Aorta (tissue), 5 donors: Measurements from ENCODE around the gene SUPT5H. TPM values are rescaled to one million over a fixed set of nuclear protein-coding genes. Genes with fewer than 3 reads are reported as not detected.
A peak's percentile ranks its signal among the peaks of the same experiment; 100 is the strongest.

Experiments used
- ATAC-seq: fragments of 200-7000 bp; cut with Tn5 transposase; one replicate; pipeline ENCODE4 v1.9.1; 2022; ENCODE audit warnings: moderate library complexity; ENCODE audit not compliant: low FRiP score
- DNase-seq, 2 donors: peaks; one replicate each; pipeline ENCODE4 v3.0.0-alpha.2; 2020
- H3K27ac ChIP-seq, 2 donors: one replicate each; pipeline ENCODE4 v1.5.1; 2013; ENCODE audit warnings: low read length in 2 of 2, mild to moderate bottlenecking in 2 of 2, moderate library complexity in 2 of 2, control low read depth in 1 of 2, inconsistent platforms in 1 of 2, low read depth in 1 of 2
- H3K27me3 ChIP-seq, 2 donors: one replicate each; pipeline ENCODE4 v1.6.1; 2013; ENCODE audit warnings: control low read depth in 1 of 2, low read length in 1 of 2, mild to moderate bottlenecking in 1 of 2, moderate library complexity in 1 of 2; ENCODE audit not compliant: insufficient read depth in 2 of 2, control insufficient read depth in 1 of 2
- H3K36me3 ChIP-seq, 2 donors: one replicate each; pipeline ENCODE4 v1.6.1; 2013; ENCODE audit warnings: control low read depth in 1 of 2, low read length in 1 of 2, mild to moderate bottlenecking in 1 of 2; ENCODE audit not compliant: insufficient read depth in 2 of 2, control insufficient read depth in 1 of 2
- H3K4me1 ChIP-seq, 2 donors: one replicate each; pipeline ENCODE4 v1.6.1; 2013; ENCODE audit warnings: low read length in 2 of 2, control low read depth in 1 of 2, mild to moderate bottlenecking in 1 of 2, moderate library complexity in 1 of 2; ENCODE audit not compliant: insufficient read depth in 2 of 2, control insufficient read depth in 1 of 2
- H3K4me3 ChIP-seq, 2 donors: one replicate each; pipeline ENCODE4 v1.5.1; 2013; ENCODE audit warnings: low read length in 2 of 2, control low read depth in 1 of 2, mild to moderate bottlenecking in 1 of 2
- H3K9me3 ChIP-seq: one replicate; pipeline ENCODE4 v1.6.1; 2013; ENCODE audit warnings: mild to moderate bottlenecking, low read length; ENCODE audit not compliant: control insufficient read depth
- WGBS, 2 donors: extraction: QIAGEN DNeasy Blood & Tissue Kit; methylation state at CpG; one replicate each; pipeline ENCODE4 v1.1.7; 2013; 5-methylcytosine and 5-hydroxymethylcytosine counted together
- intact Hi-C, 2 donors: fragments of 100-400 bp; cut with DNase I; formaldehyde crosslinking; loops; one replicate each; pipeline versions ENCODE4 v1.14.2 to v1.15.0; 2022
- polyA plus RNA-seq, 2 donors: library from polyadenylated mRNA; stranded (reverse); fragments of 200-250 nt; gene quantifications; one replicate each; pipeline ENCODE4 v1.2.3, GENCODE V29; 2013
- total RNA-seq, 2 donors: library from RNA; stranded (reverse); fragmentation: NEBNext Ultra II Directional; extraction: Animal tissue kit (Norgen Biotek cat#: 25700); gene quantifications; one replicate each; pipeline ENCODE4 v1.2.1, GENCODE V29; 2021
- donor health status: healthy with polysubstance abuse.
- donor health status: Bipolar disorder and iron deficiency.
- donor health status: DM: no; HTN: no; CAD: no.
- donor health status: DM: no; HTN: no; CAD: no.
- donor health status: DM: yes; HTN: yes; CAD: no.

The SUPT5H gene
- total and polyA plus RNA-seq, 4 donors = 56.1 to 170 (median 96.5) TPM

- Histone ChIP-seq H3K9me3 (no peaks in the 10 kb centered on the region), H3K27ac (no peak overlapping the region), H3K36me3 (no peaks in the 10 kb centered on the region), H3K27me3 (no peaks in the 10 kb centered on the region), H3K4me3 (no peak overlapping the region), H3K4me1 (no peaks in the 10 kb centered on the region)
- intact Hi-C loops = no loop called here
- no peak for ATAC-seq
- 38 to 42% methylated on average over 2 of the region's 2 CpGs for WGBS, 2 donors
- peak in 1 of 2 donors; percentile 6 for DNase-seq
Measured at GRCh38 chr19:39512988-39513387, 67.6 kb downstream of the SUPT5H start.

GRCh38 chr19:39514840-39515550, 69.6 kb downstream of the SUPT5H start, which contains the start of gene SELENOV:
TSS of gene SELENOV (plus strand) at chr19:39515139. CDS start at chr19:39515213, 74 bp downstream.
- Histone ChIP-seq H3K27ac (no peak within 1 kb of the TSS), H3K27me3 (no peaks in the 10 kb centered on the region), H3K36me3 (no peaks in the 10 kb centered on the region), H3K9me3 (no peaks in the 10 kb centered on the region), H3K4me3 (no peak within 1 kb of the TSS), H3K4me1 (no peaks in the 10 kb centered on the region)
- WGBS, 2 donors = 1% methylated on average over 40 to 56 of the region's 56 CpGs
- ATAC-seq (peak; percentile 7), DNase-seq (peak in 1 of 2 donors; percentile 47)
- intact Hi-C loops = no loop called here

DNA sequence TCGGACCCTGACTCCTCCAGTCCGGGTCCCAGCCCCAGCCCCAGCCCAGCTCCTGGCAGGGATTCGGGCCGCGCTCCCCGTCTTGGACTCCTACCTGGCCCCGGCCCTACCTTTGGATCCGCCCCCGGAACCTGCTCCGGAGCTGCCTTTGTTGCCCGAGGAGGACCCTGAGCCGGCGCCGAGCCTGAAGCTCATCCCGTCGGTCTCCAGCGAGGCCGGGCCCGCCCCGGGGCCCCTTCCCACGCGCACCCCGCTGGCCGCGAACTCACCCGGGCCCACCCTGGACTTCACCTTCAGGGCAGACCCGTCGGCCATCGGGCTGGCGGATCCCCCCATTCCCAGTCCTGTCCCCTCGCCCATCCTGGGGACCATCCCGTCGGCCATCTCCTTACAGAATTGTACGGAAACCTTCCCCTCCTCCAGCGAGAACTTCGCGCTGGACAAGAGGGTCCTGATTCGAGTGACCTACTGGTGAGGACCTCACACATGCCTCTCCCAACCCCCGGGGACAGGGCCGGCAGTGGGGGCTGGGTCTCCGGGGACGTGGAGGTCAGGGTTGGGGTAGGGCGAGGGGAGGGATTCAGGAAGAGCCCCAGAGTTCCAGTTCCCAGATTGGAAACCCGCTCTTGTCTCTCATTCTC, 70.3 kb downstream of the SUPT5H start:
- H3K27me3 ChIP-seq = no peaks in the 10 kb centered on the region
- intact Hi-C loops = no loop called here
- ATAC-seq (no peak), DNase-seq (no peak)
- no peak overlapping the region for H3K27ac ChIP-seq
- H3K9me3 ChIP-seq = no peaks in the 10 kb centered on the region
- H3K36me3 ChIP-seq = no peaks in the 10 kb centered on the region
- H3K4me3 ChIP-seq = no peak overlapping the region
- WGBS, 2 donors = 1 to 2% methylated on average over 41 to 44 of the region's 44 CpGs
- H3K4me1 ChIP-seq = no peaks in the 10 kb centered on the region

GRCh38 chr19:39516270-39516669, 70.9 kb downstream of the SUPT5H start:
- intact Hi-C loops = no loop called here
- Histone ChIP-seq H3K4me1 (no peaks in the 10 kb centered on the region), H3K36me3 (no peaks in the 10 kb centered on the region), H3K27ac (no peak overlapping the region), H3K4me3 (no peak overlapping the region), H3K9me3 (no peaks in the 10 kb centered on the region), H3K27me3 (no peaks in the 10 kb centered on the region)
- 36 to 39% methylated on average over 6 of the region's 6 CpGs for WGBS, 2 donors
- ATAC-seq (no peak), DNase-seq (peak in 1 of 2 donors; percentile 12)

DNA sequence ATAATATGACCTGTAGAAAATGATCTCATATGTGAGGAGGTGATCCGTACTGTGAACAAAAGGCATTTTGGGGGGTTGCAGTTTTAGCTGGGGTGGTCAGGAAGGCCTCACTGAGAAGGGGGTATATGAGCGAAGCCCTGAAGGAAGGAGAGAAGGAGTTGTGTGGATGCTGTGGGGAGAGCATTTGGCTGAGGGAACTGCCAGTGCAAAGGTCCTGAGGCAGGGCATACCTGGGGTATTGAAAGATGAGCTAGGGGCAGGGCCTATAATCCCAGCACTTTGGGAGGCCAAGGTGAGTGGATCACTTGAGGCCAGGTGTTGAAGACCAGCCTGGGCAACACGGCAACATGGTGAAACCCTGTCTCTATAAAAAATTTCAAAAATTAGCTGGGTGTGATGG, 72.0 kb downstream of the SUPT5H start:
- H3K36me3 ChIP-seq = no peaks in the 10 kb centered on the region
- no peak overlapping the region for H3K4me3 ChIP-seq
- DNase-seq (peak in 1 of 2 donors; percentile 12), ATAC-seq (no peak)
- H3K27me3 ChIP-seq = no peaks in the 10 kb centered on the region
- H3K4me1 ChIP-seq = no peaks in the 10 kb centered on the region
- intact Hi-C loops = no loop called here
- 75 to 80% methylated on average over 3 of the region's 3 CpGs for WGBS, 2 donors
- no peak overlapping the region for H3K27ac ChIP-seq
- H3K9me3 ChIP-seq = no peaks in the 10 kb centered on the region

DNA sequence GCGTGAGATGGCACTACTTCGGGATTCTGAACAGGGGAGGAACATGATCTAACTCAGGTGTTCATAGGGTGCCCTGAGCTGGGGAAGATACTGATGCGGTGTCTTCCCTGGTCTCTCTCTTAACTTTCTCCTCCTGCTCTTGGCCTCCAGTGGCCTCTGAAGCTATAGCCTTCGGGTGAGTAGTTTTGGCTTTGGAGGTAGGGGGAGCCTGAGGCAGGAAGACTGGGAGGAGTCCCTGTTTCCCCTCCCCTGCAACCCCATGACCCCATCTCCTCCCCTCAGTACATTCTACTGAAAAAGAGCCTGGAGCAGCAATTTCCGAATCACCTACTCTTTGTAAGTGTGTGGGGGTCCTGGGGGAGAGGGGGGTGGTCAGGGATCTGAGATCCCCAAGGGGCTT, 73.1 kb downstream of the SUPT5H start:
- H3K27ac ChIP-seq = no peak overlapping the region
- H3K9me3 ChIP-seq = no peaks in the 10 kb centered on the region
- intact Hi-C loops = no loop called here
- H3K27me3 ChIP-seq = no peaks in the 10 kb centered on the region
- ATAC-seq = no peak
- H3K36me3 ChIP-seq = no peaks in the 10 kb centered on the region
- no peaks in the 10 kb centered on the region for H3K4me1 ChIP-seq
- DNase-seq = peak in 1 of 2 donors; percentile 2
- H3K4me3 ChIP-seq = no peak overlapping the region
- WGBS, 2 donors = 61 to 66% methylated on average over 5 of the region's 5 CpGs

DNA sequence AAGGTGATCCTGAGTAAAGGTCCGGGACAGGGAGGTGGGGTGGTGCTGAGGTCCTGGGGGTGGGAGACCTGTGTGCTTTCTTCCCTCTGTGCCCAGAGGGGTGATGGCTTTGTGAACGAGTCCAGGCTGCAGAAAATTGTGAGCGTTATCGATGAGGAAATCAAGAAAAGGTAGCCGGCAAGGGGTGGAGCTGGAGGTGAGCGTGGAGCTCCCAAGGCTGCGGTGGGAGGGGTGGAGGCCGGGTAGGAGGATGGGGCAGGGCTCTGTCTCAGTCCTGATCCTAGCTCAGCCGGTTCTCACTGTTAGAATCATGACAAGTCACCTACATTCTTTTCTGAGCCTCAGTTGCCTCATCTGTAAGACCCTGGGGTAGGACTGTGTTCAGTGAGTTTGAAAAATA, 73.6 kb downstream of the SUPT5H start:
- H3K4me1 ChIP-seq = no peaks in the 10 kb centered on the region
- 72 to 76% methylated on average over 9 of the region's 9 CpGs for WGBS, 2 donors
- no peaks in the 10 kb centered on the region for H3K9me3 ChIP-seq
- ATAC-seq (no peak), DNase-seq (peak in 1 of 2 donors; percentile 14)
- no peaks in the 10 kb centered on the region for H3K27me3 ChIP-seq
- H3K4me3 ChIP-seq = no peak overlapping the region
- H3K36me3 ChIP-seq = no peaks in the 10 kb centered on the region
- no peak overlapping the region for H3K27ac ChIP-seq
- intact Hi-C loops = no loop called here

DNA sequence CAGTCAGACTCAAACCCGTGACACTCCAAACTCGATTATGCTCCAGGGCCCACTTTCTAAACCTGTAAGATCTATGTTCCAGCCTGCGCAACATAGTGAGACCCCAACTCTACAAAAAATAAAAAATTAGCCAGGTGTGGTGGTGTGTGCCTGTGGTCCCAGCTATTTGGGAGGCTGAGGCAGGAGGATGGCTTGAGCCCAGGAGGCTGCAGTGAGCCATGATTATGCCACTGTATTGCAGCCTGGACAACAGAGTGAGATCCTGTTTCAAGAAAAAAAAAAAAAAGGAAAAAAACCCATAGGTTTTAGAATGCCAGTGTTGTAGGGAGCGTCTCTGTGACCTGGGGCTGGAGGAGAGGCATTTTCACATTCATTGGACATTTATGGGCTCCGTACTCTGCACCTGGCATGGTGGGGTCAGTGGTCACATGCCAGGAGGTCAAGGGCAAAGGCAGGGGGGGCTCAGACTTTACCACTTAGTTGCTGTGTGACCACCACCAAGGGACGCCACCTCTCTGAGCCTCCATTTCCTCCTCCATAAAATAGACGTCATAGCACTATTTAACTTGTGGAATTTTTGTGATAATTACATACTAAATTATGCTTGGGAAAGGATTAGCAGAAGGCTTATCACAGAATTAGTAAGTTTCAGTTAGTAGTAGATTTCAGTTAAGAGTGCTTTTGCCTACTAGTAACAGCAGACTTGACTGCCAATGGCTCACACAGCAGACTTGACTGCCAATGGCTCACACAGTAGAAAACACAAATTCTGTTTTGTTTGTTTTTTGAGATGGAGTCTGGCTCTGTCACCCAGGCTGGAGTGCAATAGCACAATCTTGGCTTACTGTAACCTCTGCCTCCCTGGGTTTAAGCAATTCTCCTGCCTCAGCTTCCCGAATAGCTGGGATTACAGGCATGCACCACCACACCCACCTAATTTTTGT, 75.4 kb downstream of the SUPT5H start:
- Histone ChIP-seq H3K36me3 (no peaks in the 10 kb centered on the region), H3K27me3 (no peaks in the 10 kb centered on the region), H3K4me1 (no peaks in the 10 kb centered on the region), H3K9me3 (no peaks in the 10 kb centered on the region), H3K4me3 (no peak overlapping the region), H3K27ac (no peak overlapping the region)
- intact Hi-C loops = no loop called here
- 80 to 86% methylated on average over 8 of the region's 8 CpGs for WGBS, 2 donors
- ATAC-seq (no peak), DNase-seq (peak in 1 of 2 donors; percentile 33)
